Body of pancreas (tissue), 4 donors: Measurements from ENCODE around the gene GORASP2.

ENCODE experiments used
- CTCF ChIP-seq, 7 experiments: fragments of 450-650 bp in 4 of 7; fragments of 200-600 bp in 3 of 7; sonication (generic) in 3 of 7; IDR thresholded peaks; one replicate each; pipeline ENCODE4 v1.5.1; 2016 to 2019; ENCODE audit warnings: antibody characterized with exemption in 7 of 7
- POLR2A ChIP-seq, 3 donors: fragments of 450-650 bp; IDR thresholded peaks; one replicate each; pipeline ENCODE4 v1.6.1; 2016; ENCODE audit warnings: antibody characterized with exemption in 3 of 3, mild to moderate bottlenecking in 2 of 3

- no peak for TF ChIP-seq CTCF (IDR thresholded peaks at IDR 0.05)
- no peak for TF ChIP-seq POLR2A (IDR thresholded peaks at IDR 0.05)
These were observed 14.5 kb downstream of the GORASP2 start for GRCh38 chr2:170943596-170943995.
